GM19328 (cell line): ENCODE measurements around the gene ITGAX.
"Not testable (repeated sequence)": the region's sequence is repeated elsewhere in the genome, so short reads cannot be mapped to it uniquely, and the experiment has no call there.

ENCODE experiments used
- ATAC-seq: cut with Tn5 transposase; IDR thresholded peaks from one replicate; pipeline ENCODE4 v1.9.1; 2021; ENCODE audit warnings: mild to moderate bottlenecking, moderate library complexity; ENCODE audit not compliant: unreplicated experiment

ITGAX gene

GRCh38 chr16:31354394-31355291 lies at the start of gene ITGAX:
TSS of gene ITGAX (plus strand) at chr16:31355176. CDS start at chr16:31355255, 79 bp downstream.
- peak; percentile 68 for ATAC-seq

GRCh38 chr16:31305219-31305618 lies 49.8 kb upstream of the ITGAX start:
- no peak for ATAC-seq

DNA sequence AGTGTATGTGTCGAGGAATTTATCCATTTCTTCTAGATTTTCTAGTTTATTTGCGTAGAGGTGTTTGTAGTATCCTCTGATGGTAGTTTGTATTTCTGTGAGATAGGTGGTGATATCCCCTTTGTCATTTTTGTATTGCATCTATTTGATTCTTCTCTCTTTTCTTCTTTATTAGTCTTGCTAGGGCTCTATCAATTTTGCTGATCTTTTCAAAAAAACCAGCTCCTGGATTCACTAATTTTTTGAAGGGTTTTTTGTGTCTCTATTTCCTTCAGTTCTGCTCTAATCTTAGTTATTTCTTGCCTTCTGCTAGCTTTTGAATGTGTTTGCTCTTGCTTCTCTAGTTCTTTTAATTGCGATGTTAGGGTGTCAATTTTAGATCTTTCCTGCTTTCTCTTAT lies 46.6 kb upstream of the ITGAX start:
- not testable (repeated sequence) for ATAC-seq

DNA sequence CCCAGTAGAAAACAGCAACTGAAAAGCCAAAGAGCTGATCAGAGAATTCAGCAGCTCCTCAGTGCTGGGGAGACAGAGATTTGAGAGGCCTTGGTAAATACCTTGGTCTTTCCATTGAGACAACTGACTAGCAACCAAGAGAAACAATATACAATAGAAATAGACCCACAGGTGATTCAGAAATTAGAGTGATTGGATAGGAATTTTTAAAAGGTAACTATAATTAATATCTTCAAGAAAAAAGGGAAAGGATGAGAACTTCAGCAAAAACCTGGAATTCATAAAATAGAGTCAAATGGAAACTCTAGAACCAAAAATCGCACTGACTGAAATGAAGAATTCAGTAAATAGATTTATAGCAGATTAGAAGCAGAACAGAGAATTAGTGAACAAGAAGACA lies 32.5 kb upstream of the ITGAX start:
- no peak for ATAC-seq

DNA sequence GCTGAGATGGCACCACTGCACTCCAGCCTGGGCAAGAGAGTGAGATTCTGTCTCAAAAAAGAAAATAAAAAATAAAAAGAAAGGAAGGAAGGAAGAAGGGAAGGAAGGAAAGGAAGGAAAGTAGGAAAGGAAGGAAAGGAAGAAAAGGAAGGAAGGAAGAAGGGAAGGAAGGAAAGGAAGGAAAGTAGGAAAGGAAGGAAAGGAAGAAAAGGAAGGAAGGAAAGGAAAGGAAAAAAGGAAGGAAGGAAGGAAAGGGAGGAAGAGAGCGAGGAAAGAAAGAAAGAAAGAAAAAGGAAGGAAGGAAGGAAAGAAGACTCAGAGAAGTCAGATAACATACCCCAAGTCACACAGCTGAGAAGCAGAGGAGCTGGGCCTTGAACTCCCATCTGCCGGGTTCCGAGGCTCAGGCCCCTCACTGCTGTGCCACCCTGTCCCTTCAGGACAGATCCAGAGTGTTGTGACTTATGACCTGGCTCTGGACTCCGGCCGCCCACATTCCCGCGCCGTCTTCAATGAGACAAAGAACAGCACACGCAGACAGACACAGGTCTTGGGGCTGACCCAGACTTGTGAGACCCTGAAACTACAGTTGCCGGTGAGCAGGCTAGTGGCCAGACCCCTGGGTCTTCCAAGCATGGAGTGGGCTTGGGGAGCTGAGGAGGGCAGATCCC lies 30.9 kb upstream of the ITGAX start:
- no peak for ATAC-seq

- ATAC-seq, result no peak
These were observed 29.8 kb upstream of the ITGAX start for GRCh38 chr16:31325171-31325570.

DNA sequence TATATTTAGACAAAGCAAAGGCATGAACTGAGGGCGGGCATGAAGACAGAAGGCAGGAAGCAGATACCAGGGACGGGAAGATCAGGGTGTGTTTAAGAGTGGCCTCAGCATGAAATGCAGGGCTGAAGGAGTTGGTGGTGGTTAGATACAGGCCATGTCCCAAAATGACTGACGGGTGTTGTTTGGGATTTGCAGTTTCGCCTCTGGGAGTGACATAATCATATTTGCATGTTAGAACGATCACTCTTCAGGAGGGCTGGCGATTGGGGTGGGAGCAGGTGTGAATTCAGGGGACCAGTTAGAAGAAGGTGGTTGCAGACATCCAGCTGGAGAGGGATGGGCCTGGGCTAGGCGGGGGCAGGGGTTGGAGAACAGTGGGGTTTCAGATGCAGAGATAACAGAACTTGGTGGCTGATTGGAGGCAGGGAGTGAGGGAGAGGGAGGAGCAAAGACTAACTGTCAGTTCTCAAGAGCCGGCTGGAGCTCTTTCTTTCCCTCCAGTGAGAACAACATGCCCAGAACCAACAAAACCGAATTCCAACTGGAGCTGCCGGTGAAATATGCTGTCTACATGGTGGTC lies 27.2 kb upstream of the ITGAX start:
- no peak for ATAC-seq

- no peak for ATAC-seq
These were observed 26.5 kb upstream of the ITGAX start for GRCh38 chr16:31328322-31329052.

DNA sequence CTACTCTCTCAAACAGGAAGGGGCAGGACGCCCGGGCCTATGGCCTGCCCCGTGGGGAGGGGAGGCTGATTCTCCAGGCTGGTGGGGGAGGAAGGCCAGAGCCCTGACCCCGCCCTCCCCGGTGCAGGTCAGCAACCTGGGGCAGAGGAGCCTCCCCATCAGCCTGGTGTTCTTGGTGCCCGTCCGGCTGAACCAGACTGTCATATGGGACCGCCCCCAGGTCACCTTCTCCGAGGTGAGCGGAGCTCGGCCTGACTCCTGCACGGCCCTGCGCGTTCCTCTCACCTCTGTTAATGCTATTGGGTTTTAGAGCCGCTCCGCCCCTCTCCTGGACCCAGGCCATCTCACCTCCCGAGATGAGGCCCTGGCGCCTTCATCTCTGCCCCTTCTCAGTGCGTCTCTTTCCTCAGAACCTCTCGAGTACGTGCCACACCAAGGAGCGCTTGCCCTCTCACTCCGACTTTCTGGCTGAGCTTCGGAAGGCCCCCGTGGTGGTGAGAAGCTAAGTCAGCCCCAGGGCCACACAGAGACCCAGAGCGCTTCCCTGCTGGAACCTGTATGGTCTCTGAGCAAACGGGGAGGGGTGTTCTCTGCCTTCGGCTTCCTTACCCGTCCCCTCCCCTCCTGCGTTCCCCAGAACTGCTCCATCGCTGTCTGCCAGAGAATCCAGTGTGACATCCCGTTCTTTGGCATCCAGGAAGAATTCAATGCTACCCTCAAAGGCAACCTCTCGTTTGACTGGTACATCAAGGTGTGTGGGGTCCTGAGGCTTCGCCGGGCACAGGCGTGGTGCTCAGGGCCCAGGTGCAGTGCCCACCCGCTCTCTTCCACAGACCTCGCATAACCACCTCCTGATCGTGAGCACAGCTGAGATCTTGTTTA lies 25.1 kb upstream of the ITGAX start:
- no peak for ATAC-seq

- ATAC-seq, result no peak
These were observed 24.5 kb upstream of the ITGAX start for GRCh38 chr16:31330553-31330890.

GRCh38 chr16:31331141-31331764 lies 23.7 kb upstream of the ITGAX start:
- ATAC-seq, result no peak

GRCh38 chr16:31331807-31332301 lies 23.1 kb upstream of the ITGAX start:
- ATAC-seq, result no peak

- ATAC-seq, result no peak
These were observed 22.4 kb upstream of the ITGAX start for GRCh38 chr16:31332544-31332943.

- ATAC-seq, result no peak
These were observed 21.0 kb upstream of the ITGAX start for GRCh38 chr16:31333686-31334649.

DNA sequence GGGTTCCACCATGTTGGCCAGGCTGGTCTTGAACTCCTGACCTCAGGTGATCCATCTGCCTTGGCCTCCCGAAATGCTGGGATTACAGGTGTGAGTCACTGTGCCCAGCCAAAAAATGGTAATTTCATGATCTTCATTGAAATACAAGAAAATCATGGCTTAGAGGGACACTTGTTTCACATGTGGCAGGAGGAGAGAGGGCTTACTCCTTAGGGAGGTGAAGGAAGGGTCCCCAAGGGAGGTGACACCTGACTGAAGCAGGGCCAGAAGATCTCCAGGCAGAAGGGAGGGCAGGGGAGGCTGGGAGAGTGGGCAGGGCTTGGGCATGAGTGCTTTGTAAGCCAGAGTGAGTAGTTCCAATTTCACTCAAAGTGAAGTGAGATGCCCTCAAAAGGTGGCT lies 20.0 kb upstream of the ITGAX start:
- no peak for ATAC-seq

- no peak for ATAC-seq
These were observed 19.5 kb upstream of the ITGAX start for GRCh38 chr16:31335431-31335830.

DNA sequence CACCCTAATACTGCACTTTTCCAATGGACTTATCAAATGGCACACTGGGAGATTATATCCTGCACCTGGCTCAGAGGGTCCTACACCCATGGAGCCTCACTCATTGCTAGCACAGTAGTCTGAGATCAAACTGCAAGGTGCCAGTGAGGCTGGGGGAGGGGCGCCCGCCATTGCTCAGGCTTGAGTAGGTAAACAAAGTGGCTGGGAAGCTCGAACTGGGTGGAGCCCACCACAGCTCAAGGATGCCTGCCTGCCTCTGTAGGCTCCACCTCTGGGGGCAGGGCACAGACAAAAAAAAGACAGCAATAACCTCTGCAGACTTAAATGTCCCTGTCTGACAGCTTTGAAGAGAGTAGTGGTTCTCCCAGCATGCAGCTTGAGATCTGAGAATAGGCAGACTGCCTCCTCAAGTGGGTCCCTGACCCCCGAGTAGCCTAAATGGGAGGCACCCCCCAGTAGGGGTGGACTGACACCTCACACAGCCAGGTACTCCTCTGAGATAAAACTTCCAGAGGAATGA lies 16.8 kb upstream of the ITGAX start:
- ATAC-seq, result not testable (repeated sequence)

DNA sequence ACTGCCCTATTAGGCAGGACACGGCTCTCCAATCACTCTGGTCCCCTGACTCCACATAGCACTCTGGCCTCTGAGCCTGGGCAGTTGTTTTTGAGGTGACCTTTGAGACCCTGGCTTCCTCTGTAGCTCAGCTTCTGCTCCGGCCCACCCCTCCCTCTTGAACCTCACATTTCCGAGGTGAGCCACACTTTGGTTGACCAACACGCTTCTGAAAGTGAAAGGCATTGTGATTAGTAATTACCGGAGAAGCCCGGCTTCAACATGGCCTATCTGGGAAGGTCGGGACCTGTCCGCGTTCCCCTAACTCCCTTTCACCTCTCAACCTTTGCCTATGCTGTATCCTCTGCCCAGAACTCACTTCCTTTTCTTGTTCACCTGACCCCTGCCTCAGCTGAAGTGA lies 10.3 kb upstream of the ITGAX start:
- peak; percentile 64 for ATAC-seq
